B cell (primary cell): ENCODE results near the gene PGGHG. TPM values are rescaled to one million over a fixed set of nuclear protein-coding genes. Genes with fewer than 3 reads are reported as not detected.
A peak's percentile ranks its signal among the peaks of the same experiment; 100 is the strongest.

ENCODE experiments used
- ATAC-seq: fragments of 200-7000 bp; cut with Tn5 transposase; one replicate; pipeline ENCODE4 v1.10.0; 2021; ENCODE audit warnings: low read depth, mild to moderate bottlenecking, moderate number of reproducible peaks, moderate library complexity
- CTCF ChIA-PET: fragments of 350-600 bp; sonication (Branson Sonifier 250); formaldehyde crosslinking; loops from one replicate; lab custom pipeline; 2021; ENCODE audit warnings: antibody characterized with exemption, inconsistent platforms; lab: Charles Lee
- POLR2A ChIA-PET: fragments of 350-600 bp; sonication (Branson Sonifier 250); formaldehyde crosslinking; loops from one replicate; lab custom pipeline; 2021; ENCODE audit warnings: antibody characterized with exemption; lab: Charles Lee
- DNase-seq: peaks from one replicate; pipeline ENCODE4 v3.0.0; 2013
- H2AFZ ChIP-seq: 2 replicates; pipeline ENCODE4 v1.6.1; 2012; ENCODE audit warnings: mild to moderate bottlenecking, low read depth, low read length; ENCODE audit not compliant: insufficient read depth, poor library complexity, severe bottlenecking
- H3K27ac ChIP-seq, 2 donors: 1 replicate in 1 of 2; 2 replicates in 1 of 2; pipeline ENCODE4 v1.5.1; 2012 to 2013; ENCODE audit warnings: low read length in 2 of 2, mild to moderate bottlenecking in 2 of 2, moderate library complexity in 1 of 2
- H3K27me3 ChIP-seq, 4 experiments: fragments of 200-600 bp in 1 of 4; sonication (generic) in 1 of 4; replicated peaks in 1 of 4; 1 replicate in 2 of 4; 2 replicates in 2 of 4; pipeline versions ENCODE4 v1.6.1 to v1.7.0; 2013 to 2016; ENCODE audit warnings: low read length in 3 of 4, mild to moderate bottlenecking in 2 of 4, mixed read lengths in 1 of 4, moderate library complexity in 1 of 4; ENCODE audit not compliant: insufficient read depth in 4 of 4, control insufficient read depth in 3 of 4; ENCODE audit errors: control extremely low read depth in 1 of 4
- H3K36me3 ChIP-seq, 2 experiments: replicated peaks in 1 of 2; 1 replicate in 1 of 2; 2 replicates in 1 of 2; pipeline versions ENCODE4 v1.6.1 to v1.7.1; 2013; ENCODE audit warnings: low read length in 1 of 2; ENCODE audit not compliant: insufficient read depth in 2 of 2, control insufficient read depth in 1 of 2; ENCODE audit errors: control extremely low read depth in 1 of 2, extremely low read depth in 1 of 2
- H3K4me1 ChIP-seq, 2 donors: fragments of 200-600 bp in 1 of 2; sonication (generic) in 1 of 2; 1 replicate in 1 of 2; 2 replicates in 1 of 2; pipeline versions ENCODE4 v1.5.1 to v1.6.1; 2013 to 2017; ENCODE audit warnings: low read length in 2 of 2; ENCODE audit not compliant: control insufficient read depth in 2 of 2, insufficient read depth in 2 of 2
- H3K4me2 ChIP-seq: replicated peaks from 2 replicates; pipeline ENCODE3; 2012; ENCODE audit warnings: mild to moderate bottlenecking, low read depth, low read length; ENCODE audit not compliant: poor library complexity, severe bottlenecking
- H3K4me3 ChIP-seq, 5 experiments: fragments of 200-600 bp in 1 of 5; sonication (generic) in 1 of 5; 1 replicate in 3 of 5; 2 replicates in 2 of 5; pipeline versions ENCODE4 v1.5.1 to v1.7.0; 2011 to 2016; ENCODE audit warnings: low read length in 4 of 5, mild to moderate bottlenecking in 4 of 5, low read depth in 2 of 5, control low read depth in 1 of 5, moderate library complexity in 1 of 5; ENCODE audit not compliant: insufficient read depth in 1 of 5; ENCODE audit errors: control extremely low read depth in 1 of 5, extremely low read depth in 1 of 5
- H3K79me2 ChIP-seq: fragments of 200-600 bp; sonication (generic); one replicate; pipeline ENCODE4 v1.6.0; 2016; ENCODE audit warnings: low read length; ENCODE audit not compliant: control insufficient read depth, insufficient read depth
- H3K9ac ChIP-seq: fragments of 200-600 bp; sonication (generic); 2 replicates; pipeline ENCODE4 v1.6.1; 2017; ENCODE audit warnings: mild to moderate bottlenecking, low read length, moderate library complexity
- H3K9me3 ChIP-seq, 3 donors: one replicate each; pipeline versions ENCODE4 v1.6.1 to v1.7.1; 2013; ENCODE audit warnings: low read length in 2 of 3; ENCODE audit not compliant: control insufficient read depth in 2 of 3, insufficient read depth in 1 of 3; ENCODE audit errors: control extremely low read depth in 1 of 3
- H4K20me1 ChIP-seq: 2 replicates; pipeline ENCODE4 v1.6.0; 2012; ENCODE audit warnings: mild to moderate bottlenecking, low read length; ENCODE audit not compliant: insufficient read depth, control insufficient read depth, poor library complexity, severe bottlenecking
- H3K27ac Mint-ChIP-seq: one replicate; pipeline ENCODE4 v1.8.0; 2021; ENCODE audit warnings: mixed read lengths
- H3K27me3 Mint-ChIP-seq: one replicate; pipeline ENCODE4 v1.8.0; 2021; ENCODE audit warnings: mixed read lengths
- H3K4me1 Mint-ChIP-seq: one replicate; pipeline ENCODE4 v1.8.0; 2021; ENCODE audit warnings: mixed read lengths
- H3K4me3 Mint-ChIP-seq: one replicate; pipeline ENCODE4 v1.8.0; 2021; ENCODE audit warnings: mixed read lengths
- H3K9me3 Mint-ChIP-seq: one replicate; pipeline ENCODE4 v1.8.0; 2022; ENCODE audit warnings: mixed read lengths; ENCODE audit not compliant: insufficient read depth
- EZH2 ChIP-seq: IDR thresholded peaks from 2 replicates; pipeline ENCODE4 v1.6.1; 2012; ENCODE audit warnings: borderline replicate concordance, low read depth, mild to moderate bottlenecking, moderate library complexity, low read length; ENCODE audit not compliant: insufficient read depth, poor library complexity, severe bottlenecking
- WGBS: methylation state at CpG from one replicate; pipeline ENCODE4 v1.1.5; 2013; ENCODE audit warnings: missing lambda C conversion rate; ENCODE audit not compliant: insufficient coverage; 5-methylcytosine and 5-hydroxymethylcytosine counted together
- intact Hi-C: fragments of 100-400 bp; cut with micrococcal nuclease; formaldehyde crosslinking; loops from one replicate; pipeline ENCODE4 v1.10.0; 2022
- polyA plus RNA-seq: library from polyadenylated mRNA; depleted of rRNA; stranded (reverse); fragments of >200 nt; gene quantifications from 2 replicates; pipeline ENCODE4 v1.2.3, GENCODE V29; 2012
- total RNA-seq, 2 donors: library from RNA; stranded (reverse); fragments of 120-200 nt in 1 of 2; gene quantifications; 1 replicate in 1 of 2; 2 replicates in 1 of 2; pipeline versions ENCODE4 v1.2.3 to v1.2.4, GENCODE V29; 2013 to 2022
- TF ChIP-seq, protein P1 (sequence below): fragments of 200-600 bp; IDR thresholded peaks from one replicate; pipeline ENCODE4 v1.8.0; 2022; ENCODE audit warnings: antibody characterized with exemption, mild to moderate bottlenecking

The PGGHG gene
- total and polyA plus RNA-seq, 2 donors (not counting 1 experiment from before 2014, with no cell fraction given): 159 to 264 TPM

DNA sequence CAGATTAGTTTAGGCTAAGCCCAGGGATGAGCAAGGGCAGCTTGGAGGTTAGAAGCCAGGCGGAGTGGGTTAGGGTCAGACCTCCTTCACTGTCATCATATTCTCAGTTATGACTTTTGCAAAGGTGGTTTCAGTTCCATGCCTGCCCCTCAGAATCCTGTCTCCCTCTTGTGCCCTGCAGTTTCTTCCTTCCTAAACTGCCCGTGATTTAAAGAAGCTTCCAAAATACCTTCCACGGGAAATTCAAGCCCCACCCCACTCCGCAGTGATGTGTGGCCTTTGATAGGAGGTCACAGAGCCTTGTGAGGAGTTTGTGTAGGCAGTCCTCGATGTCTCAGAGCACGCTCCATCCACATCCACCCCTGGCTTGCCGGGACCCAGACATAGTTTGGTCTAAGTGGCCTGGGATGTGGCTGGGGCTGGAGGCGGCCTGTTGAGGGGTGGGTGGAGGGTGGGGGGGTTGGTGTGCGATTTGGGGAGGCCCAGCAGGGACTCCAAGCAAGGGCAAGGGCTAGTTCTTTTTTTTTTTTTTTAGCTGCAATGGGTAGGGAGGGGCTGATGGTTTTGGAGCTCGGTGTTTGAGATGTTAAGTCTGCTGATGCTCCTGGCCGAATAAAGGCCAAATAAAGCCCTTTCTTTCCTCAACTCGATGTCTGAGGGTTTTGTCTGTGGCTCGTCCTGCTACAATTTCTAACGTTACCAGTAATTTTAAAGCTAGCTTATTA lies 23.3 kb downstream of the PGGHG start:
- no peak for DNase-seq
- Mint-ChIP-seq H3K4me3 (peak overlapping the region; percentile 93), H3K27ac (peak overlapping the region; percentile 94), H3K27me3 (no peaks in the 10 kb centered on the region), H3K4me1 (peaks cover 60% of the 10 kb centered on the region), H3K9me3 (no peaks in the 10 kb centered on the region)
- Histone ChIP-seq H3K36me3 (peaks cover 0 to 2% of the 10 kb centered on the region in 2 experiments), H3K27ac (peak overlapping the region in 1 of 2 donors; percentile 89), H3K4me1 (peaks cover 44 to 72% of the 10 kb centered on the region in 2 donors), H4K20me1 (no peaks in the 10 kb centered on the region), H2AFZ (no peak overlapping the region), H3K9me3 (no peaks in the 10 kb centered on the region), H3K27me3 (no peaks in the 10 kb centered on the region), H3K9ac (peak overlapping the region; percentile 20), H3K4me3 (peak overlapping the region in 3 of 5 experiments; percentile 25 to 79 (median 42)), H3K4me2 (peak overlapping the region; percentile 85), H3K79me2 (peaks cover 41% of the 10 kb centered on the region)
- intact Hi-C loops: no loop called here
- no peak for ATAC-seq
- WGBS: 90% methylated on average over 6 of the region's 14 CpGs
- TF ChIP-seq, protein P1, sequence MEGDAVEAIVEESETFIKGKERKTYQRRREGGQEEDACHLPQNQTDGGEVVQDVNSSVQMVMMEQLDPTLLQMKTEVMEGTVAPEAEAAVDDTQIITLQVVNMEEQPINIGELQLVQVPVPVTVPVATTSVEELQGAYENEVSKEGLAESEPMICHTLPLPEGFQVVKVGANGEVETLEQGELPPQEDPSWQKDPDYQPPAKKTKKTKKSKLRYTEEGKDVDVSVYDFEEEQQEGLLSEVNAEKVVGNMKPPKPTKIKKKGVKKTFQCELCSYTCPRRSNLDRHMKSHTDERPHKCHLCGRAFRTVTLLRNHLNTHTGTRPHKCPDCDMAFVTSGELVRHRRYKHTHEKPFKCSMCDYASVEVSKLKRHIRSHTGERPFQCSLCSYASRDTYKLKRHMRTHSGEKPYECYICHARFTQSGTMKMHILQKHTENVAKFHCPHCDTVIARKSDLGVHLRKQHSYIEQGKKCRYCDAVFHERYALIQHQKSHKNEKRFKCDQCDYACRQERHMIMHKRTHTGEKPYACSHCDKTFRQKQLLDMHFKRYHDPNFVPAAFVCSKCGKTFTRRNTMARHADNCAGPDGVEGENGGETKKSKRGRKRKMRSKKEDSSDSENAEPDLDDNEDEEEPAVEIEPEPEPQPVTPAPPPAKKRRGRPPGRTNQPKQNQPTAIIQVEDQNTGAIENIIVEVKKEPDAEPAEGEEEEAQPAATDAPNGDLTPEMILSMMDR: no peak
- TF ChIP-seq EZH2: no peak
- ChIA-PET CTCF (interaction anchor here (1.0 to 2.6 kb wide), 10 partner anchors 11 to 61 kb away, joined by 3 to 11 read pairs (median 6); no protein-coding TSS in a partner anchor), POLR2A (interaction anchor here (0.5 to 1.1 kb wide), 4 partner anchors 36 to 74 kb away, joined by 3 to 9 read pairs (median 4); no protein-coding TSS in a partner anchor)

DNA sequence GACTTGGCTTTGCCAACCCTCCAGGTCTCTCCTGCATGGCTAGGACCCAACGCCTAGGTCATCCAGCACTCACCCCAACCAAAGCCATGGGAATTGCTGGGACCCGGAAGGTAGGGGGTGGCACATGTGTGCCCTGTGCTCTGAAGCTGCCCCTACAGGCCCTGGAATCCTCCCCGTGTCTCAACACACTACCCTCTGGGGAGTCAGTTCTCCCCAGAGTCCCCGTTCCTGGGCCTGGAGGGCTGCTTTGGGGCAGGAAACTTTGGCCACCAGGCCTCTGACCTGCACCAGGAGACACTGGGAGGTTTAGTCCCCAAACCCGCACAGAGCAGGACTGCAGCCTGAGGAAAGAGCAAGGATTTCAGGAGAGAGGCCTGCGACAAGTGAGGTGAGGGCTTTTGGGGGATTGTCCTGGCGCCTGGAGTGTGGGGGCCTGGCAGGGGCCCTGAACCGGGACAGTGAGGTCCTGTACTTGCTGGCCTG lies 24.4 kb downstream of the PGGHG start:
- Histone ChIP-seq H2AFZ (peak overlapping the region; percentile 69), H3K9me3 (no peaks in the 10 kb centered on the region), H3K79me2 (peaks cover 41% of the 10 kb centered on the region), H3K36me3 (peaks cover 0 to 2% of the 10 kb centered on the region in 2 experiments), H3K4me1 (peaks cover 44 to 69% of the 10 kb centered on the region in 2 donors), H3K4me3 (peak overlapping the region; percentile 44 to 79 (median 60)), H3K27ac (peak overlapping the region; percentile 84 to 89), H3K4me2 (peak overlapping the region; percentile 85), H3K9ac (peak overlapping the region; percentile 57), H4K20me1 (no peaks in the 10 kb centered on the region), H3K27me3 (no peaks in the 10 kb centered on the region)
- intact Hi-C loops: no loop called here
- DNase-seq (no peak), ATAC-seq (no peak)
- CTCF ChIA-PET: interaction anchor here (1.0 to 2.6 kb wide), 8 partner anchors 9 to 62 kb away, joined by 3 to 11 read pairs (median 6); no protein-coding TSS in a partner anchor
- WGBS: 40% methylated on average over 8 of the region's 8 CpGs
- H3K27ac Mint-ChIP-seq: peak overlapping the region; percentile 94
- H3K9me3 Mint-ChIP-seq: no peaks in the 10 kb centered on the region
- TF ChIP-seq, protein P1: no peak
- no peak for TF ChIP-seq EZH2
- H3K4me3 Mint-ChIP-seq: peak overlapping the region; percentile 93
- peaks cover 59% of the 10 kb centered on the region for H3K4me1 Mint-ChIP-seq
- POLR2A ChIA-PET: interaction anchor here (1.1 kb wide), 1 partner anchor 37 kb away, joined by 3 read pairs; no protein-coding TSS in a partner anchor
- H3K27me3 Mint-ChIP-seq: no peaks in the 10 kb centered on the region
